Keratinocyte (primary cell): Measurements from ENCODE around the gene DENND1A. TPM values are rescaled to one million over a fixed set of nuclear protein-coding genes. Genes with fewer than 3 reads are reported as not detected.
A peak's percentile ranks its signal among the peaks of the same experiment; 100 is the strongest.

Experiments
- DNase-seq: peaks from one replicate; pipeline ENCODE4 v3.0.0-alpha.2; 2011; ENCODE audit warnings: low read depth, missing footprints, low spot score
- FAIRE-seq: peaks from 2 replicates; lab custom pipeline; 2011; peaks lifted over from hg19 to GRCh38; lab: Jason Lieb, UNC
- H2AFZ ChIP-seq: 2 replicates; pipeline ENCODE4 v1.6.0; 2012; ENCODE audit warnings: low read length, control low read depth, inconsistent platforms; ENCODE audit not compliant: control insufficient read depth
- H3K27ac ChIP-seq: 2 replicates; pipeline ENCODE4 v1.5.1; 2011; ENCODE audit warnings: low read length; ENCODE audit not compliant: control insufficient read depth, insufficient read depth
- H3K27me3 ChIP-seq: 3 replicates; pipeline ENCODE4 v1.6.0; 2011; ENCODE audit warnings: low read length; ENCODE audit not compliant: control insufficient read depth, insufficient read depth; ENCODE audit errors: extremely low read depth
- H3K36me3 ChIP-seq, 2 experiments: 2 replicates in 1 of 2; 3 replicates in 1 of 2; pipeline ENCODE4 v1.5.1; 2011; ENCODE audit warnings: low read length in 2 of 2, mild to moderate bottlenecking in 1 of 2; ENCODE audit not compliant: control insufficient read depth in 2 of 2, insufficient read depth in 2 of 2; ENCODE audit errors: extremely low read depth in 1 of 2
- H3K4me1 ChIP-seq: 3 replicates; pipeline ENCODE4 v1.5.1; 2011; ENCODE audit warnings: low read length; ENCODE audit not compliant: control insufficient read depth, insufficient read depth; ENCODE audit errors: extremely low read depth
- H3K4me2 ChIP-seq: 3 replicates; pipeline ENCODE4 v1.6.0; 2011; ENCODE audit warnings: low read depth, low read length; ENCODE audit not compliant: control insufficient read depth, insufficient read depth; ENCODE audit errors: extremely low read depth
- H3K4me3 ChIP-seq, 3 experiments: fragments of 200-600 bp in 1 of 3; sonication (generic) in 1 of 3; 2 replicates in 2 of 3; 3 replicates in 1 of 3; pipeline ENCODE4 v1.5.1; 2011 to 2016; ENCODE audit warnings: low read length in 3 of 3, mild to moderate bottlenecking in 3 of 3, control low read depth in 2 of 3, inconsistent platforms in 1 of 3, low read depth in 1 of 3, mixed read lengths in 1 of 3, mixed run types in 1 of 3, moderate library complexity in 1 of 3; ENCODE audit not compliant: control insufficient read depth in 2 of 3, insufficient read depth in 2 of 3; ENCODE audit errors: extremely low read depth in 1 of 3
- H3K79me2 ChIP-seq: 2 replicates; pipeline ENCODE4 v1.6.0; 2012; ENCODE audit warnings: low read length; ENCODE audit not compliant: control insufficient read depth, insufficient read depth
- H3K9ac ChIP-seq: 3 replicates; pipeline ENCODE4 v1.6.0; 2011; ENCODE audit warnings: low read length; ENCODE audit not compliant: control insufficient read depth, insufficient read depth; ENCODE audit errors: extremely low read depth
- H3K9me1 ChIP-seq: 3 replicates; pipeline ENCODE4 v1.6.0; 2011; ENCODE audit warnings: low read length; ENCODE audit not compliant: control insufficient read depth, insufficient read depth; ENCODE audit errors: extremely low read depth
- H3K9me3 ChIP-seq: 2 replicates; pipeline ENCODE4 v1.5.1; 2012; ENCODE audit warnings: low read depth, low read length; ENCODE audit not compliant: control insufficient read depth
- H4K20me1 ChIP-seq: 3 replicates; pipeline ENCODE4 v1.6.0; 2011; ENCODE audit warnings: low read length; ENCODE audit not compliant: control insufficient read depth, insufficient read depth; ENCODE audit errors: extremely low read depth
- EZH2 ChIP-seq: IDR thresholded peaks from one replicate; pipeline ENCODE4 v1.6.1; 2012; ENCODE audit warnings: inconsistent platforms, mild to moderate bottlenecking, low read length, moderate library complexity
- dilution Hi-C: fragments of 300-500 bp; cut with MboI; formaldehyde crosslinking; loops from one replicate; pipeline ENCODE4 v1.7.0; 2020; ENCODE audit warnings: low sequenced_read_pairs; ENCODE audit not compliant: extremely low pct_ligation_motif_present
- polyA plus RNA-seq, 5 experiments: library from polyadenylated mRNA; depleted of rRNA in 3 of 5; stranded (reverse) in 3 of 5; stranded (forward) in 1 of 5; unstranded in 1 of 5; fragments of >200 nt; gene quantifications; 1 replicate in 1 of 5; 2 replicates in 3 of 5; 3 replicates in 1 of 5; pipeline versions ENCODE4 v1.2.1 to v1.2.3, GENCODE V29; 2011 to 2012; ENCODE audit warnings: missing spikeins in 2 of 5, low read depth in 1 of 5, low replicate concordance in 1 of 5
- TF ChIP-seq, protein P1 (sequence below), 3 experiments: IDR thresholded peaks in 1 of 3; conservative IDR thresholded peaks in 1 of 3; optimal IDR thresholded peaks in 1 of 3; 2 replicates in 2 of 3; 3 replicates in 1 of 3; pipeline versions ENCODE3 to v1.5.1; 2011; ENCODE audit warnings: low read length in 3 of 3, mild to moderate bottlenecking in 3 of 3, moderate library complexity in 2 of 3, control low read depth in 1 of 3, inconsistent platforms in 1 of 3; ENCODE audit not compliant: insufficient read depth in 2 of 3; ENCODE audit errors: extremely low read depth in 1 of 3

Gene DENND1A
- polyA plus RNA-seq, 1 donor (not counting 4 experiments of a cell fraction or from before 2014, with no cell fraction given), result 13.0 TPM

DNA sequence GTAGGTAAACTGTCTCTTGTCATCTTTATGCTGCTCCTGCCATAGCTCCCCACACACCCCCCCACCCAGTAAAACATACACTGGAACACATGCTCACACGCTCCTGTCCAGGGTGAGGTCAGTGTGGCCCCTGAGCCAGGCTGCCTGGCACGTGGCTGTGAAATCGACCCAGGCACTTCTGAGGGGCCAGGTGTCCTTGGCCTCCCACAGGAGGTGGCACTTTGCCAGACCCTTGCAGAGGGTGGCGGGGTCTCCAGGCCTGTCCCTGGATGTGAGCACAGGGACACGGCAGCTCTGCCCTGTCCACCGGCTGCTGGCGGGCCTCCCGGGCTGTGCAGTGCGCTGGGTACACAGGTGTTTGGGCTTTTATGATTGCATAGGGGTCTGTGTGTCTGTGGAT lies 583.9 kb downstream of the DENND1A start:
- peak overlapping the region; percentile 52 for H2AFZ ChIP-seq
- peaks cover 2% of the 10 kb centered on the region for H3K9me1 ChIP-seq
- no peak overlapping the region for H3K4me2 ChIP-seq
- no peaks in the 10 kb centered on the region for H3K36me3 ChIP-seq
- no peak overlapping the region for H3K4me3 ChIP-seq
- peaks cover 23% of the 10 kb centered on the region for H3K4me1 ChIP-seq
- no peak overlapping the region for H3K9ac ChIP-seq
- dilution Hi-C loops, result no loop called here
- no peak overlapping the region for H3K27ac ChIP-seq
- TF ChIP-seq EZH2, result no peak
- TF ChIP-seq, protein P1, sequence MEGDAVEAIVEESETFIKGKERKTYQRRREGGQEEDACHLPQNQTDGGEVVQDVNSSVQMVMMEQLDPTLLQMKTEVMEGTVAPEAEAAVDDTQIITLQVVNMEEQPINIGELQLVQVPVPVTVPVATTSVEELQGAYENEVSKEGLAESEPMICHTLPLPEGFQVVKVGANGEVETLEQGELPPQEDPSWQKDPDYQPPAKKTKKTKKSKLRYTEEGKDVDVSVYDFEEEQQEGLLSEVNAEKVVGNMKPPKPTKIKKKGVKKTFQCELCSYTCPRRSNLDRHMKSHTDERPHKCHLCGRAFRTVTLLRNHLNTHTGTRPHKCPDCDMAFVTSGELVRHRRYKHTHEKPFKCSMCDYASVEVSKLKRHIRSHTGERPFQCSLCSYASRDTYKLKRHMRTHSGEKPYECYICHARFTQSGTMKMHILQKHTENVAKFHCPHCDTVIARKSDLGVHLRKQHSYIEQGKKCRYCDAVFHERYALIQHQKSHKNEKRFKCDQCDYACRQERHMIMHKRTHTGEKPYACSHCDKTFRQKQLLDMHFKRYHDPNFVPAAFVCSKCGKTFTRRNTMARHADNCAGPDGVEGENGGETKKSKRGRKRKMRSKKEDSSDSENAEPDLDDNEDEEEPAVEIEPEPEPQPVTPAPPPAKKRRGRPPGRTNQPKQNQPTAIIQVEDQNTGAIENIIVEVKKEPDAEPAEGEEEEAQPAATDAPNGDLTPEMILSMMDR (optimal IDR thresholded peaks at IDR 0.05 in 1 of 3, IDR thresholded peaks at IDR 0.05 in 1 of 3, conservative IDR thresholded peaks at IDR 0.05 in 1 of 3; ENCODE audit: extremely low read depth in 1 of 3, insufficient read depth in 2 of 3, low read length in 3 of 3), result no peak
- no peak for DNase-seq
- no peaks in the 10 kb centered on the region for H3K79me2 ChIP-seq
- H4K20me1 ChIP-seq, result no peaks in the 10 kb centered on the region
- FAIRE-seq, result no peak
- H3K9me3 ChIP-seq, result no peaks in the 10 kb centered on the region
- peaks cover 6% of the 10 kb centered on the region for H3K27me3 ChIP-seq

DNA sequence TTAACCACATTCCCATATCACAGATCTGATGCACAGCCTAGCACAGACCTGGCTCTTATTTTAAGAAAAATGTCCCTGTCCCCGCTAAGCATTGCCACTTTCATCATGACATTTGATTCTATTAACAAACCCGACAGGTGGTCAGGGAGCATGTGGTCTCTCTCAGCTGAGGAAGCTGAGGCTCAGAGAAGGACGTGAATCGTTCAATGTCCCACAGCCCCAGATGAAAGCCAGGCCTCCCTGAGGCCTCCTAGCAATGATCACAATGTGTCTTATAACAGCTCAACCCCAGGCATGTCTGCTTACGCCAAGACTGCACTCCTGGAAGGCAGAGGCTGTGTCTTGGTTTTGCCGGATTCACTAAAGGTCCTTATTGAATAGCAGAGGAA lies 584.4 kb downstream of the DENND1A start:
- no peak for TF ChIP-seq EZH2
- TF ChIP-seq, protein P1 (optimal IDR thresholded peaks at IDR 0.05 in 1 of 3, IDR thresholded peaks at IDR 0.05 in 1 of 3, conservative IDR thresholded peaks at IDR 0.05 in 1 of 3; ENCODE audit: extremely low read depth in 1 of 3, insufficient read depth in 2 of 3, low read length in 3 of 3), result no peak
- FAIRE-seq, result peak; percentile 46
- no peaks in the 10 kb centered on the region for H3K36me3 ChIP-seq

More for the DNA sequence above, 584.4 kb downstream of the DENND1A start:
- Histone ChIP-seq H3K9me1 (peaks cover 2% of the 10 kb centered on the region), H3K4me3 (no peak overlapping the region), H3K79me2 (no peaks in the 10 kb centered on the region), H3K27me3 (peaks cover 5% of the 10 kb centered on the region), H3K4me2 (peak overlapping the region; percentile 11), H3K4me1 (peaks cover 23% of the 10 kb centered on the region), H4K20me1 (no peaks in the 10 kb centered on the region), H2AFZ (peak overlapping the region; percentile 52), H3K27ac (peak overlapping the region; percentile 8), H3K9ac (no peak overlapping the region), H3K9me3 (no peaks in the 10 kb centered on the region)
- dilution Hi-C loops, result no loop called here
- DNase-seq, result no peak
